Measurements from ENCODE around the gene IL13RA1.
"Not testable (repeated sequence)": the region's sequence is repeated elsewhere in the genome, so short reads cannot be mapped to it uniquely, and the experiment has no call there.

IL13RA1 gene

DNA sequence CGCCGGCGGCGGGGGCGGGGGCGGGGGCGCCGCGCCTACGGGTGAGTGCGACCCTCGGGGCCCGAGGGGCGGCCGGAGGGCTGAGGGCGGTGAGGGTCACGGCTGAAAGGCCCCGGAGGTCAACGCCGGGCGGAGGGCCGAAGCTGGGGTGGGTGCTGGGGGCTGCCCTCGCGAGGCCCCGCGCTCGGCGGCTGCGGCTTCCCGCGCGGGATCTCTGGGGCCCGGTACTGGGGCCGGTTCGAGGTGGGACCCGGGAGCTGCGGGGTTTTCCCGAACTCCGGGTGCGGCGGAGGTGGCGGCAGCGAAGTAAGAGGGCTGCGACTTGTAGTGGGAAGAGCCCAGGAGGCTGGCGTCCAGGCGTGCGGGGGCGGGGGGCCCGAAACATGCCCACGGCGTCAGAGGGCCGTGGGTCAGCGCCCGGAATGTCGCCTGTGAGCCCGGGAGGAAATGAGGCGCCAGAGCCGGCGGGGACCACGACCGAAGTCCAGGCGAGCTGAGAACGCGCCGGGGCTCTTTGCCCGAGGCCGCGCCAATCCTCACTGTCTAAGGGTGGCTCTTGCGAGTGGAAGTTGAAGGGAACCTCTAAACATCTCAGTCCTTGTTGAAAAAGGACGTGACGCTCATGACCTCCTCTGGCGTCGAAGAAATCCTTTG lies 407 bp downstream of the IL13RA1 start:
- in situ Hi-C loops (cut with MboI; ENCODE audit: low sequenced_read_pairs) = no loop called here

DNA sequence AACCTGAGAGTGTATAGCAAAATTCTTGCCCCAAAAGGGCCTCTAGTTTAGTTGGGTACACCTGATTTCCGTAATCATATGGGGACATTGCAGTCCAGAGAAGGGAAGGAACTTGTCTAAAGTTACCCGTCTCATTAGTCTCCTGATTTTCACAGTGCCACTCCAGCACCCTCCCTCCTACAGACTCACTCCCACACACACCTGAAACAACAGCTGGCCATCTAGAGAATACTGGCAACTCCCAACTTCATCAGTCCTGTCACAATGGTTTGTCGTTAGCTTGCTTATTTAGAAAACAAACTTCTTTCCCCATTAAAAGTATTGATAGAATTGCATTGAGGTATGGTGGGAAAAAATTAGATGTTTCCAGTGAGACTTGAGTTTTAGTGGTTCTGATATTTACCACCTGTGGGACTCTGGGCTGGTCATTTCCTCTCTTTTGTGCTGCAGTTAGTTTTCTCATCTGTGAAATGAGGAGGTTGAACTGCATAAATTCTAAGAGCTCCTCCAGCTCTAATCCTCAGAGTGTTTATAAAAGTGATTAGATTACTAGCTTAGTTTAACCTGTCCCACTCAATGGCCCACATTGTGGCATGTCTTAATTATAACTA lies 1.7 kb downstream of the IL13RA1 start:
- in situ Hi-C loops (cut with MboI; ENCODE audit: low sequenced_read_pairs) = no loop called here

DNA sequence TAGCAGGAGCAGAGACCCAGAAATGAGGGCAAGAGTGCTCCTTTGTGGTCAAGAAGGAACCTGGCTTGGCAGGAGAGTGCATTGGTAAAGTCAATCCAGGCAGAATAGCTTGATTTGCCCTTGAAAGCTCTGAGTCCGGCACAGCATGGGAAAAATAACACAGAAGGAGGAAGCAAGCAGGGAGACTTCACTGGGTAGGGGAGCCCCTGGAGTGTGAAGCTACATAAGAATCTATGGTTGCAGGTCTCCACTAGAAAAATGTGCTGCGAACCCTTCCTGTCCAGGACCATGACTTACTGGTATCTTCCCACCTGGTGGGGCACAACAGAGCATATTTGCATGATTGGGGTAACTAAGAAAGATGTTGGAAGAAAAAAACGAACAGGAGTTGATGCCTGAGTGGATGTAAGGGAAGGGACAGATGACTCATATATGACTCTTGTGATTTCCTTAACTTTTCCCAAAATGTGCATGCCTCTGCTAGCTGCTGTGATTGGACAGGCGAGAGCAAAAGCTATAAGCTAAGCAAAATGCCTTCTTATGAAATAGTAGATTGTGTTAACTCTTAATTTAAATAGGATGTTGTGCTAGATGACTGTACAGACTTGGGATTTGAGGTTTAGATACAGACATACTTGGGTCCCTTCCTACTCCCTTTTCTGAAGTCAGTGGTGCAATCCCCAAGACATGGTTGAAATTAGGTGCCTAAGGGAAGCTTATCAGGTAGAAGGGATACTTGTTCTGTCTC lies 3.3 kb downstream of the IL13RA1 start:
- in situ Hi-C loops (cut with MboI; ENCODE audit: low sequenced_read_pairs) = no loop called here

DNA sequence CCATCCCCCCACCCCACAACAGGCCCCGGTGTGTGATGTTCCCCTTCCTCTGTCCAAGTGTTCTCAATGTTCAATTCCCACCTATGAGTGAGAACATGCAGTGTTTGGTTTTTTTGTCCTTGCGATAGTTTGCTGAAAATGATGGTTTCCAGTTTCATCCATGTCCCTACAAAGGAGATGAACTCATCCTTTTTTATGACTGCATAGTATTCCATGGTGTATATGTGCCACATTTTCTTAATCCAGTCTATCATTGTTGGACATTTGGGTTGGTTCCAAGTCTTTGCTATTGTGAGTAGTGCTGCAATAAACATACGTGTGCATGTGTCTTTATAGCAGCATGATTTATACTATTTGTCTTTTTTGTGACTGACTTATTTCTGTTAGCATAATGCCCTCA lies 5.1 kb downstream of the IL13RA1 start:
- in situ Hi-C loops (cut with MboI; ENCODE audit: low sequenced_read_pairs) = not testable (repeated sequence)

DNA sequence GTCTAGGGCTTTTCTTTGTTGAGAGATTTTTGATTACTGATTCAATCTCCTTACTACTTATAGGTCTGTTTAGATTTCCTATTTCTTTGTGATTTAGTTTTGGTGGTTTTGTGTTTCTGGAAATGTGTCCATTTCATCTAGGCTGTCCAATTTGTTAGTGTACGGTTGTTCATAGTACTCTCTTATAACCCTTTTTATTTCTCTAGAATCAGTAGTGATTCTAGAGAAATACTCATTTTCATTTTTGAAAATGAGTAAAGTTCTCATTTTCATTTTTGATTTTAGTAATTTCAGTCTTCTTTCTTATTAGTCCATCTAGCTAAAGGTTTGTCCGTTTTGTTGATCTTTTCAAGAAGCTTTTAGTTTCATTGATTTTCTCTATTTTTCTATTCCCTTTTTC lies 7.5 kb downstream of the IL13RA1 start:
- in situ Hi-C loops (cut with MboI; ENCODE audit: low sequenced_read_pairs) = no loop called here

DNA sequence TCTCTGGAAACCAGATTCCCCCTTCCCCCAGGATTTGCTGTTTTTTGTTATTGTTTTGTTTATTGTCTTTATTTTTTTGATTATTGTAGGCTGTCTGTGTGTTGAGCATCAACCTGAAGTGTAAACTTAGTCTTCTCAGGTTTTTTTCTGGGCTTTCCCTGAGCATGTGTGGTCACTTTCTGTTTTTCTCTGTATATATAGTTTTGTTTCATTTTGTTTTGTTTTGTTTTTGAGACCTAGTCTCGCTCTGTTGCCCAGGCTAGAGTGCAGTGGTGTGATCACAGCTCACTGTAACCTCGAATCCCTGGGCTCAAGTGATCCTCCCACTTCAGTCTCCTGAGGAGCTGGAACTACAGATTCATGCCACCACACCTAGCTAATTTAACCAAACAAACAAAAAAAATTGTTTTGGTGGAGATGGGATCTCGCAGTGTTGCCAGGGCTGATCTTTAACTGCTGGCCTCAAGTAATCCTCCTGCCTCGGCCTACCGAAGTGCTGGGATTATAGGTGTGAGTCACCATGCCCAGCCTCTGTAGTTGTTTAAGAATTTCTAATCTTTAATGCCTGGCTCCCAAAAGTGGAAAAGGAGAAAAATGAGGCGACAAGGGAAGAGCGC lies 9.1 kb downstream of the IL13RA1 start:
- in situ Hi-C loops (cut with MboI; ENCODE audit: low sequenced_read_pairs) = no loop called here

DNA sequence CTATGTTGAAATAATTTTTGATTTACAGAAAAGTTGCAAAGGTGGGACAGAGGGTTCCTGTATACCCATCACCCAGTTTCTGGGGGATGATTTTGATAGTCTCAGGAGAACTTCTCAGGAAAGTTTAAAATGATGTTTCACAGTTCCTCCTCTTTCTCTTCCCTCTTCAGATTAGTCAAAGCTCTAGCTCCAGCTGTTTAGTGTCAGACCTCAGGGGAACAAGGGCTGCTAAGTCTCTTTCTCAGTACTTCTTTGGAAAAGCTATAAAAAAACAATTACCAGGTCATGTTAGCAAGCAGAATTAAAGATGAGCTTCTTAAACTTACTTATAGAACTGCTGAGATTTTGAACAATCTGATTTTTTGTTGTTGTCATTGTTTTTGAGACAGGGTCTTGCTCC lies 12.2 kb downstream of the IL13RA1 start:
- in situ Hi-C loops (cut with MboI; ENCODE audit: low sequenced_read_pairs) = no loop called here

DNA sequence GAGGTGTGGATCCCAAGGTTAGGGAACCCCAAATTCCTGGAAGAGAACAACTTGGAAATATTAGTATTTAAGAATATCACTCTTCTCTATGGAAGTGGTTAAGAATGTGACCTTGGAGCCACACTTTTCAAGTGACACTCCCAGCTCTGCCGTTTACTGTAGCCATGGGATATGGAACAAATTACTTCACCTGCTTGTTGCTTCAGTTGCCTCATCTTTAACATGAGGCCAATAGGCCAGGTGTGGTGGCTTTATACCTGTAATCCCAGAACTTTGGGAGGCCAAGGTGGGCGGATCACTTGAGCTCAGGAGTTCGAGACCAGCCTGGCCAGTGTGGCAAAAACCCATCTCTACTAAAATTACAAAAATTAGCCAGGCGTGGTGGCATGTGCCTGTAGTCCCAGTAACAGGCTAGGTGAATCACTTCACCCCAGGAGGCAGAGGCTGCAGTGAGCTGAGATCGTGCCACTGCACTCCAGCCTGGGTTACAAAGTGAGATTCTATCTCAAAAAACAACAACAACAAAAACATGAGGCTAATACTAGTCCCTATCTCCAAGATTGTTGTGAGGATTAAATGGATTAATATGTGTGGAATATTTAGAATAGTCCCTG lies 13.0 kb downstream of the IL13RA1 start:
- in situ Hi-C loops (cut with MboI; ENCODE audit: low sequenced_read_pairs) = no loop called here

DNA sequence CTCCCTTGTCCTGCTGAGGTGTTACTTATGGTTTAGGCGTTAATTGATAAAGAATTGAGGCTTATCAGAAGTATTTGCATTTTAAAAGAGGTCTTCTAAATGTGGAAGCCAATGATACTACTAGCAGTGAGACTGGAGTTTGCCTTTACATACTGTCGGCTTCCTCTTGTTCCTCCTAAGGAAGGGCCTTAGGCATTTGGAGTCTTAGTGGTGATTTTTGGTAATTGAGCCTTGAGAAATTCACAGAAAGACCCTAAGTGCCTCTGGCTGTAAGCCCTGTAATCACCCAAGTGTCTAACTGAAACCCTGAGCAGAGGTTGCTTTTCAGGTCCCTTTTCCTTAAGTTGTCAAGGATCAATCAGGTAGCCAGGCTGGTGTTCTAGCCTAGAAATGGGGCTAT lies 14.8 kb downstream of the IL13RA1 start:
- in situ Hi-C loops (cut with MboI; ENCODE audit: low sequenced_read_pairs) = no loop called here

DNA sequence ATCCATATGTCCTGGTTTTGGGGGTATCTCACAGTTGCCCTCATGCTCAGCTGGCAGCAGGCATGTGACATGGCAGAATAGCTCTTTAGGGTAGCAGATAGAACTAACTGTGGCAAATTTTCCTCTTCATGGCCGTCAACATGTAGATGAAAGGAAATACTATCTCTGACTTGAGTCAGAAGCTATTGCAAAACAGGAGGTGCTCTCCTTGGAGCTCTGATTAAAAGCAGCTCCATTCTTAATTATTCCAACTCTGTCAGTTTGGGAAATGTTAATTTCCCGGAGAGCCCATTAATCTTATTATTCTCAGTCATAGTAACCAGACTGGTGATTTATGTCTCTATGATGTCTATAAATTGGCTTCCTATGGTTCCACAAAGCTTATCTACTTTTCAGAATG lies 18.2 kb downstream of the IL13RA1 start:
- in situ Hi-C loops (cut with MboI; ENCODE audit: low sequenced_read_pairs) = no loop called here

DNA sequence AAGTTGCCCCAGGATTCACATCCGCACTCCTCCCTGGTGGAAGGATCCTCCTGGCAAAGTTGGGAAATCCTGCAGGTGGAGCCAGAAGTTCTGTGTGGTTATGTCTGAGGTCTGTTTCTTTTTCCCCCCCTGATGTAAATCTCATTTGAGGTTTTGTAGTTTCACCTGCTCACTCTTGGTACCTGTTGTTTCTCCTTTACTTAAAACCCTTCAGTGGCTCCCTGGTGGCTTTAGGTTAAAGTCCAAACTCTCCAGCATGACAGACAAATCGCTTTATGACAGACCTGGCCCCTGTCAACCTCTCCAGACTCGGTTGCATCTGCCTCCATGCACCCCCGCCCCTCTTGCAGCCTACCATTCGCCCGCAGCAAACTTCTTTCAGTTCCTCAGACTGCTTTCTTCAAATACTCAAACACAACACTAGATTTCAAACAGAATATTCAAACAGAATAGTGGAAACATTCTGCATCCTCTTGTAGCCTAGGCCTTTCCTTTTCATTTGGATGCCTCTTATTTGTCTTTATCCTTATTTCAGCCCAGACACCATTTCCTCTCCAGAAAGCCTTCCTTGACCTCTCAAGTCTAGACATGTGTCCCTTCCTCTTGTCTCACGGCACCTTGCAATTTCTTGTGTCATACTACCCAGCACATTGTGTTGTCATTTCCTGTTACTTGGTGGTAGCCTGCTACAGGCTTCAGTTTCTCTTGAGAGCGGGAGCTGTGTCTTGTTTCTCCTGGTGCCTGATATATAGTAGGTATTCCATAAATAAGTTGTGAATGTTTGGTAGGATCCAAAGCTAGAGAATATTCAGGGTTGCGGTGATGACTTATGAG lies 24.8 kb downstream of the IL13RA1 start:
- in situ Hi-C loops (cut with MboI; ENCODE audit: low sequenced_read_pairs) = no loop called here

DNA sequence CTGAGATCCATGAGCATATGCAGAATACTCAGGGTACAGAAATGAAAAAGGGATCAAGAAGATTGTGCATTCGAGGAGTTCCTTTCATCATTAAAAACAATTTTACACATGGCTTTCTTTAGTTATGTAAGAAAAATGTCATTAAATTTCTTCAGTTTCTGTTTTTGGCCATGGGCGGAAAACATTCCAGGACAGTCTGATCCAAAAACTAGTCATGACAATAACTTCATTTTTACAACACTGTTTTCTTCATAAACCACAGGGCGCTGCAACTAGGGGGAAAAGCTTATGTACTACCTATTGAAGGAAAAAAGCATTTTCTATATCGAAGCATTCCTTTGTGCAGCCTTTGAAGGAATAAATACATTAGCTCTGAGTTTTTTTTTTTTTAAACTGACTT lies 28.2 kb downstream of the IL13RA1 start:
- in situ Hi-C loops (cut with MboI; ENCODE audit: low sequenced_read_pairs) = no loop called here

DNA sequence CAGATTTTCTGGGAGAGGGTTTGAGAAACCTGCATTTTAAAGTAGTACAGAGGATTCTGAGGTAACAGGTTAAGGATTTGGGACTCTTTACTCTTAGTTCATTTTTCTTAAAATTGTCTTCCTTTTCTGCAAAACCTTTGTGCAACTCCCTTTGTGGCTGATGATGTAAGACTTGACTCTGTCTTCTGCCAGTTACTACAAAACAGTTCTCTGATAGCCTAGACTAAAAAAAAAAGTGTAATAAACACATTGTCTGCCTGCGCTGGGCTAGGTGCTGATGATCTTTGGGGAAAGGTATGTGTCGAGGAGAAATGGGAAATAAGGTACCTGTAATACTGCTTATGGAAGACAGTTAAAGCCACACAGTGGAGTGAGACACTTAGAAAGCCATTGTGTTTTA lies 28.7 kb downstream of the IL13RA1 start:
- in situ Hi-C loops (cut with MboI; ENCODE audit: low sequenced_read_pairs) = no loop called here

DNA sequence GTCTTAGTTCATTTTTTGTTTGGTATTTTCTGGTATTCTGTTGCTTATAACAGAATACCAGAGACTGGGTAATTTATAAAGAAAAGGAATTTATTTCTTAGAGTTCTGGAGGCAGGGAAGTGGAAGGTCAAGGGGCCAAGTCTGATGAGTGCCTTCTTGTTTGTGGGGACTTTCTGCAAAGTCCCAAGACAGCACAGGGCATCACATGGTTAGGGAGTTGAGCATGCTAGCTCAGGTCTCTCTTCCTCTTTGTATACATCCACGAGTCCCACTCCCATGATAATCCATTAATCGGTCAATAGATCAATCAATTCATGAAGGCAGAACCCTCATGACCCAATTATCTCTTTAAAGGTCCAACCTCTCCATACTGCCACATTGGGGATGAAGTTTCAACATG lies 31.1 kb downstream of the IL13RA1 start:
- in situ Hi-C loops (cut with MboI; ENCODE audit: low sequenced_read_pairs) = no loop called here

DNA sequence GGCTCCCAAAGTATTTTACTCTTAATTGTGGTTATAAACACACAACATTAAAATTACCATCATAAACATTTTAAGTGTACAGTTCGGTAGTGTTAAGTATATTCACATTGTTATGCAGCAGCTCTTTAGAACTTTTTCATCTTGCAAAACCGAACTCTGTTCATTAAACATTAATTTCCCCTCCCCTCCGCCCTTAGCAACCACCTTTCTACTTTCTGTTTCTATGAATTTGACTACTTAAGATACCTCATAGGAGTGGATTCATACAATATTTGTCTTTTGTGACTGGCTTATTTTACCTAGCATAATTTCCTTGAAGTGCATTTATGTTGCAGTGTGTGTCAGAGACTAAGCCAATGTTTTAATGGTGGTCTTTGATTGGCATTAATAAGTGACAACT lies 32.6 kb downstream of the IL13RA1 start:
- in situ Hi-C loops (cut with MboI; ENCODE audit: low sequenced_read_pairs) = no loop called here

DNA sequence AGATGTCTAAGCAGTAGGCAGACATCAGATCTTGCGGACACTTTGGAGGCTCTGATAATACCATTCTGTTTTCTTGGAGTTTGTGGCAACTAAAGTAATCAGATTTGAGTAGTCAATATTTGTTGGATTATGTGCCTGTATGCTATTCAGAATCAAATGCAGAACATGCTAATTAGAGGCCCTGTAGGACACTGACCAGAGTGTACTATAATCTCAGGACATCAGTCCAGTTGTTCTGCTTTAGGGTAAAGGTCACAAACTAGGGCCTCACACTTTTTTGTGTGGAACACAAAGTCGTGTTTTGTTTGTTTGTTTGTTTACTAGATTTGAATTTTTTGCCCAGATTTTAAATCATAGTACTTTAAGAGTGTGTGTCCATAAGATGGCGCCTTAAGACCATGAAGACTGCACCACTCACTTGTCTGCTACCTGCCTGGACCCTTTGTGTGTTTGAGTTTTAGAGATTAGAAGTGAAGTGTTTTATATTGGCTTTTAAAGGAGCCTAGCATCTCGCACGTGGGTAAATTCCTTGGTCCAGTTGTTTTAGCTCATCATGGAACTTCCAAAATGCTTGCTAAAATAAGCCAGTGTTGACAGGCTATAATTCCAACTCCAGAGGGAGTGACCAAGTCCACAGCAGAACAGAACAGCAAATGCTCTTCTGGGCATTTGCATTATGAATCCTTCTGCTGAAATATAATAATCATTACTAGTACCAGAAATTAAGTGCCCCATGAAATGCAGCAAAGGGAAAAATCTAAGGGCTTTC lies 34.7 kb downstream of the IL13RA1 start:
- in situ Hi-C loops (cut with MboI; ENCODE audit: low sequenced_read_pairs) = no loop called here

DNA sequence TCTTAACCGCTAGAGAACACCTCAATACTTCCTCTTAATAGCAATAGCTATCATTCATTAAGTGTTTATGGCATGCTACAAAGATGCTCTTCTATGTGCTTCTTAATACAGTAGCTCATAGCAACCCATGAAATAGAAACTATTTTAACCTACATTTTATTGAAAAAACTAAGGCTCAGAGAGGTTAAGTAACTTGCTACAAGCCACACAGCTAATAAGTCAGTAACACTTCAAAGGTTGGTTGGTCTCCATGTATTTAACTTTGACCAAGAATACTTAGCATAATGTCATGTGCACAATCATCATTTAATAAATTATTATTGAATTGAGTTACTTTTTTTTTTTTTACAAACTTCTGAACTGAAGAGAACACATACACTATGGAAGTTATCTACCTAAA lies 36.1 kb downstream of the IL13RA1 start:
- in situ Hi-C loops (cut with MboI; ENCODE audit: low sequenced_read_pairs) = no loop called here

DNA sequence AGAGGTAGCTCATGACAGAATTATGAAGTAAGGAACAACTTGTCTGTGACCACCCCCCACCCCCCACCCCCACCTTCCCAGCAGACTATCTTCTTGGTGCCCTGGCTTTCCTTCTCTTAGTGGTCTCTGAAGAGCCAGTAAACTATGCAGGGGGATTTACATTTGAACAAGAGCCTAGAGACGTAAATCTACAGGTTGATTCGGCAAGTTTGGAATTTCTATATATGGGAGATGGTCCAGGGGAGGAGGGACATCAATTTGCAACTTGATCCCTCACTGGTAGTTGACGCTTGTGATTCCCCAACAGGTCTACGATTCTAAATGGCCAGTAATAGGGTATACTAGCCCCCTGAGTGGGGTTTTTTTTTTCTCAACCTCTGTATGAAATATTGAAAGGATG lies 36.7 kb downstream of the IL13RA1 start:
- in situ Hi-C loops (cut with MboI; ENCODE audit: low sequenced_read_pairs) = no loop called here

DNA sequence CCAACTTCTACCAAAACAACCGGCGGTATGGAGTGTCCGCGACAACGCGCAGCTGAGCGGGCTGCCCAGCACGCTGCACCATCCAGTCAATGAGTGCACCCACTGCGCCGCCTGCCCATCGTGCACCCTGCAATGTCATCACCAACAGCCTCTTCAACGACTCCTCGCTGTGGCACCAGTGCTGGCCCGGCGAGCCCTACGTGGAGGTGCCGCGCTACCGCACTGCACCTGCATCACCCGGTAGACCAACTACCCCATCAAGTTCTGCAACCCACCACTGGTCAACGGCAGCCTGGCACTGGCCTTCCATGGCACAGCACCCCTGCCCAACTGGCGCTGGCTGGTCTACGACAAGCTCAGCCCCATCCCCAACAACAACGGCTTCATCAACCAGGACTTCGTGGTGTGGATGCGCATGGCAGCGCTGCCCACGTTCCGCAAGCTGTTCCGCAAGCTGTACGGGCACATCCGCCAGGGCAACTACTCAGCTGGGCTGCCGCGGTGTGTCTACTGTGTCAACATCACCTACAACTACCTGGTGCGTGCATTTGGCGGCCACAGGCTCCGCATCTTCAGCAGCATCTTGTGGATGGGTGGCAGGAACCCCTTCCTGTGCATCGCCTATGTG lies 42.8 kb downstream of the IL13RA1 start:
- in situ Hi-C loops (cut with MboI; ENCODE audit: low sequenced_read_pairs) = no loop called here
